PC-9 (cell line): Measurements from ENCODE around the gene SORCS2.

Experiments
- EZH2 ChIP-seq: fragments of 200-600 bp; sonication (generic); IDR thresholded peaks from 2 replicates; pipeline ENCODE4 v1.8.0; 2017; ENCODE audit warnings: antibody characterized with exemption, low read depth
- TF ChIP-seq, protein P1 (sequence below): fragments of 200-600 bp; sonication (generic); conservative IDR thresholded peaks from 2 replicates; pipeline ENCODE4 v1.6.1; 2017; ENCODE audit warnings: mixed run types, antibody characterized with exemption, mild to moderate bottlenecking, moderate library complexity

DNA sequence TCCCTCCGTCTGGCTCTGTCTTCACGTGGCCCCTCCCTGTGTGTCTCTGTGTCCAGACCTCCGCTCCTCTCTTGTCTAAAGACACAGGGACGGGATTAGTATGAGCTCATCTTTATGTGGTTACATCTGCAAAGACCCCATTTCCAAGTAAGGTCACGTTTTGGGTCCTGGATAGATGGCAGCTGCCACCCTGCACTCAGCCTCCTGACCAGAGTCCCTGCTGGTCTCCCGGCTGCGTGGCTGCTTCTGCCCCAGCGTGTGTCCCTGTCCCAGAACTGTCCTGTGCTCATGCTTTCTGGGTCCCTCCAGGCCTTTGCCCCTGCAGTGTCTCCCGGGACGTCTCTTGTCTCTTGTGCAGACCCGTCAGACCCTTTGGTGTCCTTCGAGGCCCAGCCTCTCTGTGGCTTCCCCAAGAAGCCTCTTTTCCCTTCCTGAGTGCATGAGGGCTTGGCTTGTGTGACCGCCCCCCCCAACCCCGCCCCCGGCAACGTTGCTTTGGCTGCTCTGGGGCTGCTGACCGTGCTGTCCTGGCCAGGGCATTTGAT, 135.1 kb downstream of the SORCS2 start:
- TF ChIP-seq EZH2, result no peak
- TF ChIP-seq, protein P1, sequence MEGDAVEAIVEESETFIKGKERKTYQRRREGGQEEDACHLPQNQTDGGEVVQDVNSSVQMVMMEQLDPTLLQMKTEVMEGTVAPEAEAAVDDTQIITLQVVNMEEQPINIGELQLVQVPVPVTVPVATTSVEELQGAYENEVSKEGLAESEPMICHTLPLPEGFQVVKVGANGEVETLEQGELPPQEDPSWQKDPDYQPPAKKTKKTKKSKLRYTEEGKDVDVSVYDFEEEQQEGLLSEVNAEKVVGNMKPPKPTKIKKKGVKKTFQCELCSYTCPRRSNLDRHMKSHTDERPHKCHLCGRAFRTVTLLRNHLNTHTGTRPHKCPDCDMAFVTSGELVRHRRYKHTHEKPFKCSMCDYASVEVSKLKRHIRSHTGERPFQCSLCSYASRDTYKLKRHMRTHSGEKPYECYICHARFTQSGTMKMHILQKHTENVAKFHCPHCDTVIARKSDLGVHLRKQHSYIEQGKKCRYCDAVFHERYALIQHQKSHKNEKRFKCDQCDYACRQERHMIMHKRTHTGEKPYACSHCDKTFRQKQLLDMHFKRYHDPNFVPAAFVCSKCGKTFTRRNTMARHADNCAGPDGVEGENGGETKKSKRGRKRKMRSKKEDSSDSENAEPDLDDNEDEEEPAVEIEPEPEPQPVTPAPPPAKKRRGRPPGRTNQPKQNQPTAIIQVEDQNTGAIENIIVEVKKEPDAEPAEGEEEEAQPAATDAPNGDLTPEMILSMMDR, result no peak
